GM18907 (cell line): ENCODE measurements around the gene TRPM2.

Source experiments
- ATAC-seq: cut with Tn5 transposase; IDR thresholded peaks from one replicate; pipeline ENCODE4 v1.9.1; 2021; ENCODE audit warnings: mild to moderate bottlenecking, moderate library complexity; ENCODE audit not compliant: unreplicated experiment

Gene TRPM2

DNA sequence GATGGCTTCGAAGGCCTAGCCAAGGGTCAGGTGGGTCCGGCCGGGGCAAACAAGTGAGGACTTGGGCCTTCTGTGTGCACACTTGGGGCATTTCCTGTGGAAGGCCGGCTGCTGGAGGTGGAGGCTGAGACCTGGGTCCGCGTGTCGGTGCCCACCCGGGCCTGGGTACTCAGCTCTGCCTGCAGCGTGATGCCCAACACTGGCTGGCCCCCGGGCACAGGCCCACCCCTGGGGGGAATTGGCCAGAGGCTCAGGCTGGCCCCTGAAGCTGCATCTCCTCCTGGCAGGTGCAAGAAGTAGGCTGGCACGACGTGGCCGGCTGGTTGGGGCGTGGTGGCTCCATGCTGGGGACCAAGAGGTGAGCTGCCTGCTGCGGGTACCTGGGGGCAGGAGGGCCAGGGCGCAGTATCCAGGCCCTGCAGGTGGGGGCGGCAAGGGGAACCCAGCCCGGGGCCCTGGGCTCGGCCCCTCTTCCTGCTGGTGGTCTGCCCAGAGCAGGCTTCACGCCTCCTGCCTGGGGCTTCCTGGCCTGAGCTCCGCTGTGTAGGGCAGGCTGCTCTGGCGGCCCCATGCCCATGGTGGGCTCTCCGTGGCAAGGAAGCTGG, 31.5 kb upstream of the TRPM2 start:
- no peak for ATAC-seq

DNA sequence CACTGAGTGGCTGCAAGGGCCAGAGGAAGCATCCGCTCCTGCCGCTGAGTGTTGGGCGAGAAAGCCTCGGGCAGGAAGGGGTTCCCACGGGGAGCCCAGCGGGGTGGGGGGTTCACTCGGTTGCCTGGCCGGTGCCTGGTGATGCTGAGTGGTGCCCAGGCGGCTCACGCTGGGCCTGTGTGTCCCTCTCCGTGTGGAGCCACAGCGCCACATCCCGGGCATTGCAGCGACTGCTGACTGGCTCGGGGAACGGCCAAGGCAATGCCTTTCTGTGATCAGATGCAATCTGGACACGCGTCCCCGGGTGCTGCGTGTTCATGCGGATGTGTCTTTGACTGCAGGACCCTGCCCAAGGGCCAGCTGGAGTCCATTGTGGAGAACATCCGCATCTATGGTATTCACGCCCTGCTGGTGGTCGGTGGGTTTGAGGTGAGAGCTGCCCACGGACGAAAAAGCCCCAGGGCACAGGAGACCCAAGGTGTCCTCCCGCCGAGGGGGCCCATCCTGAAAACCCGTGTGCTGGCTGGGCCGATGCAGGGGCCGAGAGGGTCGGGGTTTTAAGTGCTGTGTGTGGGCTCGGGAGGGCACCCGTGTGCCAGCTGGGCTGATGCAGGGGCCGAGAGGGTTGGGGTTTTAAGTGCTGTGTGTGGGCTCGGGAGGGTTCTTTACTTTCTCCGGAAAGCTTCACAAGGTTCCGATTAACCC, 30.6 kb upstream of the TRPM2 start:
- ATAC-seq, result no peak

DNA sequence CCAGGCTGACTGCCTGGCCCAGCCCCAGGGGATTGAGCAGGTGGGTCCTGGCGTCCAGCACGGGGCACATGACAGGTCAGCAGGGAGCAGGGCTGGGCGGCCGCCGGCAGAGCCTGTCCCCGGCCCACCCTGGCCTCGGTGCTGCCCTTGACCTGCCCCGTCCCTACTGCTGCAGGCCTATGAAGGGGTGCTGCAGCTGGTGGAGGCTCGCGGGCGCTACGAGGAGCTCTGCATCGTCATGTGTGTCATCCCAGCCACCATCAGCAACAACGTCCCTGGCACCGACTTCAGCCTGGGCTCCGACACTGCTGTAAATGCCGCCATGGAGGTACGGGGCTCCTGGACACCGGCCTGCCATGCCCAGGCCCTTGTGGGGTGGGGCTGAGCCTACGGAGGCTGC, 29.8 kb upstream of the TRPM2 start:
- ATAC-seq, result no peak

DNA sequence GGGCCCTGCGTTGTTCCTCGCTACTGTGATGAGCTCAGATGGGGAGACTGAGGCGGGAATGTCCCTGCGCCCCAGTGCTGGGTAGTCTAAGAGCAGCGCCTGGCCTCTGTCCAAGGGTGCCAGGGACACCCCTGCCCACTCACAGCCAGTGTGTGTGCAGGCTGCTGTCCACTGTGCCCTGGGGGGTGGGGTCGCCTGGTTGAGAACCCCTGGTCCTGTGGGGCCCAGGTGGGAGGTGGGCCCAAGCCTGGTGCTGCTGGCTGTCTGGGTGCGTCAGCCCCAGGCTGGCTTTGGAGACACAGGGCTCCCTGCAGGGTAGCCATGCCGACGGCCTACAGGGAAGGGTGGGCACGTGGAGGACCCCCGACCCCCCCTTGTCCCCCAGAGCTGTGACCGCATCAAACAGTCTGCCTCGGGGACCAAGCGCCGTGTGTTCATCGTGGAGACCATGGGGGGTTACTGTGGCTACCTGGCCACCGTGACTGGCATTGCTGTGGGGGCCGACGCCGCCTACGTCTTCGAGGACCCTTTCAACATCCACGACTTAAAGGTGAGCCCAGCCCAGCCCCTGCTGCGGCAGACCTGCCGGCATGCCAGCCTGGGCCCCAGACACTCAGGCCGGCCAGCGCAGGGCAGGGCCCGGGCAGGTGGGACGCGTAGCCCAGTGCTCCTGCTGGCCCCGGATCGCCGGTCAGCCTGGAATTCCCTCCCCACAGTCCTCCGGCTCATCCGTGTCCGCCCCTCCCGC, 29.1 kb upstream of the TRPM2 start:
- ATAC-seq, result no peak

DNA sequence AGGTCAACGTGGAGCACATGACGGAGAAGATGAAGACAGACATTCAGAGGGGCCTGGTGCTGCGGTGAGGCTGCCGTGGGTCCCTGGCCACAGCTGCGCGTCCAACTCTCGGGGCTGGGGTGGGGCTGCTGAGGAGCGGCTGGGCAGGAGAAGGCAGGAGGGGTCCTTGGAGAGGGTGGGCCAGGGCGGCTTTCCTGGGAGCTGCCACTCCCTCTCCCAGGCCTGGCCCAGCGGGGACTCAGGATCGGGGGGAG, 28.6 kb upstream of the TRPM2 start:
- no peak for ATAC-seq

DNA sequence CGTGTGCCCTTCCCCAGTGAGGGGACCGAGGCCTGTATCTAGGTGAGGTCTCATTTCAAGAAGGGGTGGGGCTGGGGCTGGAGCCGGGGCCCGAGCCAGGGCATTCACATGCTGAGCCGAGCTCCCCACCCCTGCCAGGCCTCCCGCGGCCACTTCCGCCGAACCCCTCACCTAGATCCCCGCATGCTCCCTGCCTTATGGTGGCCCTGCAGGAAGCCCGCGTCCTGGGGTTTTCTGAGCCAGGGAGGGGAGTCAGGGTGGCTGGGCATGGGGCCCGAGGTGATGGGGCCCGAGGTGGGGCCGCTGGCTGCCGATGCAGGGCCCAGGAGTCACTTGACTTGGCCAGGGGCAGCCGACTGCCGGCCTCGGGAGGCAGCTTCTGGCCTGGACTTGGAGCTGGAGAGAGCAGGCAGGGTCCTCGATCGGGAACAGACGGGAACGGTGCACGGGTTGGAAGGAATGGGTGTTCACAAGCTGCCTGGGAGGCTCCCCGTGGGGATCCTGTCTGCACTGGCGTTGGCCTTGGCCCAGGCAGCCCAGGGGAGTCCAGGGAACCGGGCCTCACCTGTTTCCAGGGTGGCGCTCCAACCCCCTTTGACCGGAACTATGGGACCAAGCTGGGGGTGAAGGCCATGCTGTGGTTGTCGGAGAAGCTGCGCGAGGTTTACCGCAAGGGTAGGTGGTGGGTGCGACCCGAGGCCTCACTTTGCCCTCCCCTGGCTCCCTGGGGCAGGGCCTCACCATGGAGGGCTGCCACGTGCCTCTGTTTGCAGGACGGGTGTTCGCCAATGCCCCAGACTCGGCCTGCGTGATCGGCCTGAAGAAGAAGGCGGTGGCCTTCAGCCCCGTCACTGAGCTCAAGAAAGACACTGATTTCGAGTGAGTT, 27.8 kb upstream of the TRPM2 start:
- no peak for ATAC-seq

DNA sequence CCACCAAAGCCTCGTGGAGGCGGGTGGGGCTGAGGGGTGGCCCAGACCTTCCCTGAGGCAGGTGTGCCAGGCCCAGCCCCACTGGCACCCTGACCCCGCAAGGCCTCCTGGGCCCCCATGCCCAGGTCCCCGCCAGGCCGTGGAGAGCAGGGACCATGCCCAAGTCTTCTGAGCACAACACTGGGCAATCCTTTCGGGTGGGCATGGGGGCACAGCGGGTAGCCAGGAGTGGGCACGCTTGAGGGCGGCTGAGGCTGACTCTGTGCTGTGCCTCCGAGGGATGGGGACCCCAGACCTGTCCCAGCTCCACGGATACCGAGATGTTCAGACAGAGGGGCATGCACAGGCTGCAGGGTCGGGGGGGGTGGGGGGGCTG, 27.2 kb upstream of the TRPM2 start:
- no peak for ATAC-seq

DNA sequence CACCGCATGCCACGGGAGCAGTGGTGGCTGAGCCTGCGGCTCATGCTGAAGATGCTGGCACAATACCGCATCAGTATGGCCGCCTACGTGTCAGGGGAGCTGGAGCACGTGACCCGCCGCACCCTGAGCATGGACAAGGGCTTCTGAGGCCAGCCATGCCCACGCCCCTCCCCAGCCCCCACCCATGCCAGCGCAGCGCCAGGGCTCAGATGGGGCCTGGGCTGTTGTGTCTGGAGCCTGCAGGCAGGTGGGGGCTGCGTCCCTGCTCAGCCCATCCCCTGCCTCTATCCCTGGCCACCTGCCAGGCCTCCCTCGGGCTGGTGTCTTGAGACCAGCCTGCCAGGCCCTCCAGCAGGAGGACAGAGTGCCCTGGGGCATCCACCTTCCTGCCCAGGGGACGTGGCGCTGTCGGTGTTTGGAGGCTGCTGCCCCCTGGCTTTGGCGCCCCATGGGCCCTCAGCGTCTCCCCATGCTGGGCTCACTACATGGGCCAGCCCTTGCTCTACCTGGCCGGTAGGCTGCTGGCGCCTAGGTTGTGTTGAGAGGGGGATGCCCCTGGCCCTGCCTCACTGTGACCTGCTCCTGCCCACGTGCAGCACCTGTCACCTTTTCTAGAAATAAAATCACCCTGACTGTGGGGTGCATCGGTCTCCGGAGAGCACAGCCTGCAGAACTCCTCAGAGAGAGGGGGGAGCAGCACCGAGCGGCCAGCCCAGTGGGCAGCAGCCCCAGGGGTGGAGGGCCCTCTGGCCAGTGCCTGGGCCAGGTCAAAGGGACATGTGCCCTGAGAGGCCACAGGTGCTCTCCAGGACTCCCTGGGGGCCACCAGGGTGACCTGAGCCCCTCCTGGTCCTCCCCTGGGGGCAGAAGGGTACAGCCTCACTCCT, 26.5 kb upstream of the TRPM2 start:
- no peak for ATAC-seq

DNA sequence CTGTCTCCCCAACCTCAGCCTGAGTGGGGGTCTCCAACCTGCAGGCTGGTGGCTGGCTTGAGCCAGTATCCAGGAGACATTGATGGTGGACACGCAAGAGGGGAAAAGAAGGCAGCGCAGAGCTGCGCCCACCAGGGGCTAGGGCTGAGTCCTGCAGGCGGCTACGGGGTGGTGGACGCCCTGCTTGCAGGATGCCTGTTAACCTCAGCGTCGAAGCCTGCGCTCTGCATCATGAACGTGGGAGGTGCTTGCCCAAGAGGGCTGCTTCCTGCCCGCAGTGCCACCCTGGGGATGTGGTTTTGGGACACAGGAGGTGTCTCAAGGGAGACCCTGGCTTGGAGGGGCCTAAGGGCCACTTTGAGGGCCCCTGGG, 25.8 kb upstream of the TRPM2 start:
- ATAC-seq, result no peak

DNA sequence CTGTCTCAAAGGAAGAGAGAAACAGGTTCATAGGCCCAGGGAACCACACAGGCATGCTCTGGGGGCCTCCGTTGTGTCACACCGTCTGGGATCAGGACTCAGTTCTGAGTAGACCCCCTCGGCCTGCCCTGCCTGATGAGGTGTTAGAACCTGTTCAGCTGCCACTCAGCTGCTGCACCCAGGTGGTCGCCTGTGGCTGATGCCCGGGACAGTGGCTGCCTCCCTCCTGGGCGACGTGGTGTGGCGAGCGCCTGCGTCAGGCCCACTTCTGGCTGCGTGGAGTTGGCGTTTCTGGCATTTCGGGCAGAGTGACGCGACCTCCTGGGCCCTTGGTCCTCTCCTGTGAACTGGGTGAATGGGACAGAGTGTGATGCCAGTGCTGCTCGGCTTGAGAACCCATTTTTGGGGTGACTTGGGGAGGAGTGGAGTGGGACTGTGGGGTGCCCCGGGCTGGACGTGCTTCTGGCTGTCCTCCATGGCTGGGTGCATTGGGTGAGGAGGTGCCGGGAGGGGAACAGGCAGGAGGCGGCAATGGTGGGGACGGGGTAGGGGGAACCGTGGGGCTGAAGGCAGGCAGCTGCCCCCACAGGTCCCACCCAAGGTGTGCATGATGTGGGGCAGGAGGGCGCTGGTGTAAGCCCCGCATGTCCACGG, 25.1 kb upstream of the TRPM2 start:
- no peak for ATAC-seq

DNA sequence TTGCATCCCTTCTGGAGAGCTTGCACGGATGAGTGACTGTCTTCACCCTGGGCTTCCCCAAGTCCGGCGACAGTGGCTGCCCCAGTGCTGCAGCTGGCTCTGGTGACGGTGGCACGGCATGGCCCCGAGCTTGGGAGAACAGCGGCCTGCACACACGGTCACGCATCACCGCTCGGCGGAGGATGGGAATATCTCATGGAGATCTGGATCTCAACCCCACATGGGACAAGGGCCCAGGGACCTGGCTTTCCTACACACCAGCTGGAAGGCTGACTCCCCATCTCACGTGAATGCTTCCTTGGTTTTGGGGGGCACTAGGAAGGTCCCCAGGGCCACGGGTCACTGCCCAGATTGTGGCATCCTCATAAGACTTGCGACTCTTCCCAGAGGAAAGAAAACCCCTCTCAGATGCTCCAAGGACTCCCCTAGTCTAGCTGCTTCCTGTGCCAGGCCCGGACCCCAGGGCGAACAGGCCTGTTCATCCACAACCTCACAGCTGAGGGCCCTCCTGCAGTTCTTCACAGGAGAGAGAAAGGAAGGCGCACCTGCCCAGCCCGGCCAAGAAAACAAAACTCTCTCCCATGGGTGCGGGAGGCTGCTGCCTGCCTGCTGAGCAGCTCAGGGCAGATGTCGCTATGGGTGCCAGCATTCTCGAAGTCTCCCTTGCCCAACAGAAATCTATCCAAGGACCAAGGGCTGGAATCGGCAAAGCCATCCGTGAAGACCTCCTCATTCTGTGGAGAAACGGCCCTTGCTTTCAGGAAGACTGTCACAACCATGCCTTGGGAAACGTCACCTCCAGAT, 24.1 kb upstream of the TRPM2 start:
- ATAC-seq, result no peak

DNA sequence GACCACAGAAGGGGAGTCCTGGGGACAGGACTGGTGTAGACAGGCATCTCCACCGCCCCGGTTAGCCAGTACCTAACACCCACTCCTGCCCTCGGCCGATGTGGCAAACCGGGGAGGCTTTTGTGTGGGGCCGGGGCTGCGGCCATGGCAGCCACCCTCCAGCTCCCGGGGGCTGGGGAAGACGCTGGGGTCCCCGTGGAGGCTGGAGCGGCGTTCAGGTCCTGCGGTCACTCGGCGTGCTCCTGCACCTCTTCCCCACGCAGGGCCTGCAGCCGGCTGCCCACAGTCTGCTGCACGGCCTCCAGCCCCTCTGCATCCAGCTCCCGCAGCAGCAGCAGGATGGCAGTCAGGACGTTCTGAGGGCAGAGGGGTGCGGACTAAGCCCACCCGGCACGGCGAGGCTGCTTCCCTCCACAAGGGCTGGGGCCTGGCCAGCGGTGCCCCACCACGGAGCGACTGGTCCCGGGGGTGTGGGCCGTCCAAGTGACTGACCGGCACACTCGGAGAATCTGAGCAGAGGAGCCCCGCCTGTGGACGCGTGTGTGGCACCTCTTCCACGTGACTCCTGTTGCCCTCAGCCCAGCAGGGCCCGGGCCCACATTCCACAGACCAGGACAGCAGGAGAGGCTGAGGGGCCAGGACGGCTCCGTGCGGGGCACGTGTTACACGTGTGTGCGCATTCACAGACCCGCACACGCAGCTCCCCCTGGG, 23.3 kb upstream of the TRPM2 start:
- ATAC-seq, result no peak

DNA sequence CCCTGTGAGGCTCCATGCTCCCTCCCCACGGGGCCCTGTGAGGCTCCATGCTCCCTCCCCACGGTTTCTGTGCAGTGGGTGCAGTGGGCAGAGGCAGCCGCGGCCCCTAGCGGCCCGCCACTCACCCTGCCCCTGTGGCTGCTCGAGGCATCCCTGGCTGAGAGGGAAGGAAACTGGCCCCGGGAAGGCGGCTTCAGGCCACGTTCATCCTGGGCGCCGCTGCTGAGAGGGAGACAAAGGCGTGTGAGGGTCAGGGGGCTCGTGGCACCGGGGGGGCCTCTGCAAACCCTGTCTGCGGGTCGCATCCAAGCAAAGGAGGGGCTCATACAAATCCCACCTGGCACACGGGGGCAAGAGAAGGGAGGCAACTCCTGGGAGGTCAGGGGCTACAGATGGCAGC, 22.7 kb upstream of the TRPM2 start:
- no peak for ATAC-seq

DNA sequence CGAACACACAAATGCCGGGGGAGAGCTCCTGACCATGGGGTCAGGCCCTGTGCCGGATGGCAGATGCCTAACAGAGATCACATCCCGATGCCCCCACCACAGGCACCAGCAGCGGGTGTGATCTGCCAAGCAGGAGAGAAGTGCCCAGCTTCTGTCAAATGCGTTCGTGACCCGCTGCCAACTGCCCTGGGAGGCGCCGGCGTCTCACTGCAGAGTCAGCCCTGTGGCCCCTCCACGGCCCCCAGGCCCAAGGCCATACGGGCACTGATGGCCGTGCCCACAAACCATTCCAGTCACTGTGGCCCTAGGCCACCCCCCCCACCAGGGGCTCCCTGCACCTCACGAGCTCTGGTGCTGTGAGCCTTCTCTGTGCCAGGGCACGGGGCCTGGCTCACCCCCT, 22.2 kb upstream of the TRPM2 start:
- no peak for ATAC-seq

DNA sequence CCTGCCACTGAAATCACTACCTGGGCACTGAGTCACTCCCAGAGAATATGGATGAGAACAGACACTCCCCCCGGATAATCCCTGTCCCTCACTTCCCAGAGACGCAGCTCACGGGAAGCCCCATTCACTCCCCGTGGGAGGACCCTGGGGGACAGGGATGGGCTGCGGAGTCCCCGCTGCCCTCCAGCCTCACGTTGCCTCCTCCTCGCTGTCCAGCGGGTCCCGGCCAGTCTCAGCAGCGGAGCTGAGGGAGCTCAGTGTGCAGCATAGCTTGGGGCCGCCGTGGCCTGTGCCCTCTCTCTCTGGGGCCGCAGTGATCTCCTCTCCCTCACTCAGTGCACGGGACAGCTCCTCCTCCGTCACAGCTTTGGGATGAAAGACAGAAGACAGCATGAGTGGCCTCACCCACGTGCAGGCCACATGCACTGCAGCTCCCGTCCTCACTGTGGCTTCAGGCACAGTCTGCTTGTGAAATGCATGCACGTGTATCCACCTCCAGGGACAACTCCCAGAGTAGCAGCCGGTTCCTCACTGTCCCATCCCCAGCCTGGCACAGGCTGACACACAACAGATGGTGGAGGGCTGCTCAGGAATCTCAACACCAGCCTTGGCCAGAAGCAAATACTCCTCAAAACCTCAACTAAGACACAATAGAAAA, 21.6 kb upstream of the TRPM2 start:
- no peak for ATAC-seq

DNA sequence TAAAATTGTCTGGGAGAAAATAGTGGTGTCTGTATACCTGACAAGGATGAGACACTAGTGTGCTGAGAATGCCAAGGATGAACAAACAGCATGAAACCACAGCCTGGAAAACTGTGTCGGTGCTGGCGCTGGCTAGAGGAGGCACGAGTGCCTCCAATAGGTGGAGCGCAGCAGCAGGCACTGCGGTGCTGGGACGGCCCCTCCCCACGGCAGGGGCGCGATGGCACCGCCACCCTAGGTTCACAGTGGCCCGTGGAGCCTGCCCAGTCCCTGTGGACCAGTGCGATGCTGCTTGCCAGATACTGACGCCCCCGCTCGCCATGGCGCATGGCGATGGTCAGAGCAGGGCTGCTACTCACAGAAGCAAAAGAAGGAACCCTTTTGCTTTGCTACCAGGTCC, 21.0 kb upstream of the TRPM2 start:
- no peak for ATAC-seq

DNA sequence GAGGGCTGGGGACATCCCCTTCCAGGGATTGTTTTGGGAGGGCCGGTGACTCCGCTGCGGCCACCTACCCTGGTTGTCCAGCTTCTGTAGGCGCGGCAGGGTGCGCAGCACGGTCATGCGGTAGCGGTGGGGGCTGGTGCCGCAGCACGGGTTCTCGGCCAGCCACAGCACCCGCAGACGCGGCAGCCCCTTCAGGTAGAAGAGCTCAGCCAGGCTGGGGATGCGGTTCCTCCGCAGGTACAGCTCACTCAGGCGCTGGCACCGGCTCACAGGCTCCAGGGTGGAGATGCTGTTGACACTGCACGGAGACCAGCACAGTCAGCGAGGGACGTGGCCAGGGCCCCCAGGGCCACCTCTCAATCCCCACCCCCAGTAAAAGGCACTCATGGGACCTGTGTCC, 20.5 kb upstream of the TRPM2 start:
- ATAC-seq, result no peak
